HepG2 (cell line): Measurements from ENCODE around the gene IFIT5. TPM values are rescaled to one million over a fixed set of nuclear protein-coding genes. Genes with fewer than 3 reads are reported as not detected.
A peak's percentile ranks its signal among the peaks of the same experiment; 100 is the strongest.

Source experiments
- ARNTL ChIP-seq: sonication (generic); formaldehyde crosslinking; IDR thresholded peaks from 2 replicates; pipeline ENCODE4 v1.4.0; 2020; ENCODE audit warnings: mild to moderate bottlenecking, missing genetic modification reagents
- ATM ChIP-seq: fragments of 450-650 bp; IDR thresholded peaks from 2 replicates; pipeline ENCODE4 v1.7.1; 2017; ENCODE audit warnings: mild to moderate bottlenecking, borderline replicate concordance
- FLYWCH1 ChIP-seq: sonication (generic); formaldehyde crosslinking; IDR thresholded peaks from 2 replicates; pipeline ENCODE4 v1.8.1; 2023; ENCODE audit warnings: mild to moderate bottlenecking, missing genetic modification reagents
- FOXJ3 ChIP-seq: sonication (generic); formaldehyde crosslinking; IDR thresholded peaks from 2 replicates; pipeline ENCODE4 v1.4.0; 2020; ENCODE audit warnings: missing genetic modification reagents, mild to moderate bottlenecking, borderline replicate concordance
- REPIN1 ChIP-seq: sonication (generic); formaldehyde crosslinking; IDR thresholded peaks from 2 replicates; pipeline ENCODE4 v1.8.0; 2022; ENCODE audit warnings: missing genetic modification reagents, low read depth, mild to moderate bottlenecking, borderline replicate concordance
- RXRB ChIP-seq: IDR thresholded peaks from 2 replicates; pipeline ENCODE4 v1.6.1; 2016; ENCODE audit warnings: borderline replicate concordance, missing genetic modification reagents, missing compliant biosample characterization
- TBX2 ChIP-seq: sonication (generic); formaldehyde crosslinking; IDR thresholded peaks from 2 replicates; pipeline ENCODE4 v1.5.0; 2020; ENCODE audit warnings: missing genetic modification reagents, mild to moderate bottlenecking, borderline replicate concordance
- ZFP90 ChIP-seq: sonication (generic); formaldehyde crosslinking; IDR thresholded peaks from 2 replicates; pipeline ENCODE4 v1.8.0; 2022; ENCODE audit warnings: missing genetic modification reagents, mild to moderate bottlenecking, inconsistent platforms, borderline replicate concordance
- ZNF180 ChIP-seq: sonication (generic); formaldehyde crosslinking; IDR thresholded peaks from 2 replicates; pipeline ENCODE4 v1.4.0; 2020; ENCODE audit warnings: low read depth, missing genetic modification reagents, borderline replicate concordance
- ZNF615 ChIP-seq: sonication (generic); formaldehyde crosslinking; IDR thresholded peaks from 2 replicates; pipeline ENCODE4 v1.5.0; 2020; ENCODE audit warnings: mild to moderate bottlenecking, missing genetic modification reagents, borderline replicate concordance
- ZNF891 ChIP-seq: sonication (generic); formaldehyde crosslinking; IDR thresholded peaks from 2 replicates; pipeline ENCODE4 v1.5.0; 2020; ENCODE audit warnings: mild to moderate bottlenecking, missing genetic modification reagents
- polyA plus RNA-seq, 8 experiments: library from polyadenylated mRNA; depleted of rRNA in 3 of 8; stranded (reverse) in 7 of 8; unstranded in 1 of 8; fragments of >200 nt; fragmentation: Illumina TruSeq in 4 of 8; extraction: Trizol in 4 of 8; gene quantifications; 2 replicates each; pipeline versions ENCODE4 v1.2.1 to v1.2.3, GENCODE V29; 2011 to 2016; ENCODE audit warnings: low read depth in 4 of 8, missing spikeins in 1 of 8, mixed read lengths in 1 of 8; ENCODE audit not compliant: insufficient read depth in 1 of 8
- total RNA-seq, 5 experiments: library from RNA; depleted of rRNA; stranded (reverse); fragments of >200 nt; fragmentation: Illumina TruSeq; extraction: Trizol; gene quantifications; 2 replicates each; pipeline ENCODE4 v1.2.3, GENCODE V29; 2016; ENCODE audit warnings: low read depth in 1 of 5
- TF ChIP-seq, protein P1 (sequence below): sonication (generic); formaldehyde crosslinking; IDR thresholded peaks from 2 replicates; pipeline ENCODE4; 2020; ENCODE audit warnings: missing genetic modification reagents, mild to moderate bottlenecking, borderline replicate concordance
- TF ChIP-seq, protein P2 (sequence below): sonication (generic); formaldehyde crosslinking; IDR thresholded peaks from 2 replicates; pipeline ENCODE4 v1.8.0; 2022; ENCODE audit warnings: missing genetic modification reagents, low read depth, mild to moderate bottlenecking, borderline replicate concordance
- TF ChIP-seq, protein P3 (sequence below): sonication (generic); formaldehyde crosslinking; IDR thresholded peaks from 2 replicates; pipeline ENCODE4 v1.5.1; 2020; ENCODE audit warnings: missing genetic modification reagents, mild to moderate bottlenecking, borderline replicate concordance
- TF ChIP-seq, protein P4 (sequence below): sonication (generic); formaldehyde crosslinking; IDR thresholded peaks from 2 replicates; pipeline ENCODE4 v1.4.0; 2020; ENCODE audit warnings: mild to moderate bottlenecking, missing genetic modification reagents
- TF ChIP-seq, protein P5 (sequence below): sonication (generic); formaldehyde crosslinking; IDR thresholded peaks from 2 replicates; pipeline ENCODE4 v1.5.0; 2020; ENCODE audit warnings: missing genetic modification reagents
- TF ChIP-seq, protein P6 (sequence below): sonication (generic); formaldehyde crosslinking; IDR thresholded peaks from 2 replicates; pipeline ENCODE4 v1.4.0; 2020; ENCODE audit warnings: mild to moderate bottlenecking, low read depth, missing genetic modification reagents

Gene IFIT5
- total and polyA plus RNA-seq, 2 of the 13 experiments (the other 11 are each of a cell fraction or from before 2014, with no cell fraction given): 2.2 to 8.3 TPM

DNA sequence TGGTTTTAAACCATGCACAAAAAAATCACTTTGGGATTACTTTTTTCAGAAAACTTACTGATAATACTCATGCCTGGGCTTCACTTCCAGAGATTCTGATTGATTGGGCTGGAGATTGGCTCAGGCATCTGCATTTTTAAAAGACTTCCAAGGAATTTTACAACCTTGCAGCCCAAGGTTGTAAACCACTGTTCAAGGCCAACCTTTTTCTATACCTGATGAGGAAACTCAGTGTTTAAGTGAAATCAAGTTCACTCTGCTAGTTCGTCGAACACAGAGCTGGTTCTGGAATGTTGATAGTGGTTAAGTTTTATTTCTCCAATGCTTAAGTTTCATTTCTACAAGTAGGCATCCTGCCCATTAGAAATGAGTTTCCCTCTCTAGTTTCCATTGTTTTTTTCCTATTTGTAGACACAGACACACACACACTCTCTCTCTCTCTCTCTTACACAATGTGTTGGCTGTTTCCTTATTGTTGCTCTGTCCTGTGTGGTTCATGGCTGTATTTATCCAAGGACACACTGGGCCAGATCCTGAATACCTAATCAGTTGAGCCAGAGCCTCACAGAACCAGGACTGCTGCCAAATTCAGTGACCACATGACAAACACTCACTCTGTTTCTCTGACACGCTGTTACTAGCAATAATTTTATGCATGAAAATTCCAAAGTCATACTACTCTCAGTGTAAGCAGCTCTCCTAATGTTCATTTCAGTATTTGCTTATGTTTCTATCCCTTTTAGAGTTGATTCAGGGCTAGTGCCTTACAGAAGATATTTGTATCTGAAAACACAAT lies 40.3 kb upstream of the IFIT5 start (continued):
- TF ChIP-seq, protein P1, sequence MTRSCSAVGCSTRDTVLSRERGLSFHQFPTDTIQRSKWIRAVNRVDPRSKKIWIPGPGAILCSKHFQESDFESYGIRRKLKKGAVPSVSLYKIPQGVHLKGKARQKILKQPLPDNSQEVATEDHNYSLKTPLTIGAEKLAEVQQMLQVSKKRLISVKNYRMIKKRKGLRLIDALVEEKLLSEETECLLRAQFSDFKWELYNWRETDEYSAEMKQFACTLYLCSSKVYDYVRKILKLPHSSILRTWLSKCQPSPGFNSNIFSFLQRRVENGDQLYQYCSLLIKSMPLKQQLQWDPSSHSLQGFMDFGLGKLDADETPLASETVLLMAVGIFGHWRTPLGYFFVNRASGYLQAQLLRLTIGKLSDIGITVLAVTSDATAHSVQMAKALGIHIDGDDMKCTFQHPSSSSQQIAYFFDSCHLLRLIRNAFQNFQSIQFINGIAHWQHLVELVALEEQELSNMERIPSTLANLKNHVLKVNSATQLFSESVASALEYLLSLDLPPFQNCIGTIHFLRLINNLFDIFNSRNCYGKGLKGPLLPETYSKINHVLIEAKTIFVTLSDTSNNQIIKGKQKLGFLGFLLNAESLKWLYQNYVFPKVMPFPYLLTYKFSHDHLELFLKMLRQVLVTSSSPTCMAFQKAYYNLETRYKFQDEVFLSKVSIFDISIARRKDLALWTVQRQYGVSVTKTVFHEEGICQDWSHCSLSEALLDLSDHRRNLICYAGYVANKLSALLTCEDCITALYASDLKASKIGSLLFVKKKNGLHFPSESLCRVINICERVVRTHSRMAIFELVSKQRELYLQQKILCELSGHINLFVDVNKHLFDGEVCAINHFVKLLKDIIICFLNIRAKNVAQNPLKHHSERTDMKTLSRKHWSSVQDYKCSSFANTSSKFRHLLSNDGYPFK (CRISPR knock-in tag): no peak
- TF ChIP-seq FOXJ3 (CRISPR knock-in tag) (peak; percentile 90), FLYWCH1 (CRISPR knock-in tag) (no peak), REPIN1 (CRISPR knock-in tag) (0 out of 2 replicates have a peak, but pooled peaks have one; percentile 57), ZNF891 (CRISPR knock-in tag) (no peak), ARNTL (CRISPR knock-in tag) (no peak), ZFP90 (CRISPR knock-in tag) (no peak), ZNF180 (no peak), TBX2 (CRISPR knock-in tag) (no peak; the same call in 1 of the 2 replicates), RXRB (CRISPR knock-in tag) (peak; percentile 98), ATM (no peak), ZNF615 (no peak)
- TF ChIP-seq, protein P2, sequence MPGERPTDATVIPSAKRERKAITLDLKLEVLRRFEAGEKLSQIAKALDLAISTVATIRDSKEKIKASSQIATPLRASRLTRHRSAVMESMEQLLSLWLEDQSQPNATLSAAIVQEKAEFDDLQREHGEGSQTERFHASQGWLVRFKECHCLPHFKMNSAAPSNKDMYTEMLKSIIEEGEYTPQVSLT (CRISPR knock-in tag): no peak
- TF ChIP-seq, protein P3, sequence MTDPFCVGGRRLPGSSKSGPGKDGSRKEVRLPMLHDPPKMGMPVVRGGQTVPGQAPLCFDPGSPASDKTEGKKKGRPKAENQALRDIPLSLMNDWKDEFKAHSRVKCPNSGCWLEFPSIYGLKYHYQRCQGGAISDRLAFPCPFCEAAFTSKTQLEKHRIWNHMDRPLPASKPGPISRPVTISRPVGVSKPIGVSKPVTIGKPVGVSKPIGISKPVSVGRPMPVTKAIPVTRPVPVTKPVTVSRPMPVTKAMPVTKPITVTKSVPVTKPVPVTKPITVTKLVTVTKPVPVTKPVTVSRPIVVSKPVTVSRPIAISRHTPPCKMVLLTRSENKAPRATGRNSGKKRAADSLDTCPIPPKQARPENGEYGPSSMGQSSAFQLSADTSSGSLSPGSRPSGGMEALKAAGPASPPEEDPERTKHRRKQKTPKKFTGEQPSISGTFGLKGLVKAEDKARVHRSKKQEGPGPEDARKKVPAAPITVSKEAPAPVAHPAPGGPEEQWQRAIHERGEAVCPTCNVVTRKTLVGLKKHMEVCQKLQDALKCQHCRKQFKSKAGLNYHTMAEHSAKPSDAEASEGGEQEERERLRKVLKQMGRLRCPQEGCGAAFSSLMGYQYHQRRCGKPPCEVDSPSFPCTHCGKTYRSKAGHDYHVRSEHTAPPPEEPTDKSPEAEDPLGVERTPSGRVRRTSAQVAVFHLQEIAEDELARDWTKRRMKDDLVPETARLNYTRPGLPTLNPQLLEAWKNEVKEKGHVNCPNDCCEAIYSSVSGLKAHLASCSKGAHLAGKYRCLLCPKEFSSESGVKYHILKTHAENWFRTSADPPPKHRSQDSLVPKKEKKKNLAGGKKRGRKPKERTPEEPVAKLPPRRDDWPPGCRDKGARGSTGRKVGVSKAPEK (CRISPR knock-in tag): no peak
- TF ChIP-seq, protein P4, sequence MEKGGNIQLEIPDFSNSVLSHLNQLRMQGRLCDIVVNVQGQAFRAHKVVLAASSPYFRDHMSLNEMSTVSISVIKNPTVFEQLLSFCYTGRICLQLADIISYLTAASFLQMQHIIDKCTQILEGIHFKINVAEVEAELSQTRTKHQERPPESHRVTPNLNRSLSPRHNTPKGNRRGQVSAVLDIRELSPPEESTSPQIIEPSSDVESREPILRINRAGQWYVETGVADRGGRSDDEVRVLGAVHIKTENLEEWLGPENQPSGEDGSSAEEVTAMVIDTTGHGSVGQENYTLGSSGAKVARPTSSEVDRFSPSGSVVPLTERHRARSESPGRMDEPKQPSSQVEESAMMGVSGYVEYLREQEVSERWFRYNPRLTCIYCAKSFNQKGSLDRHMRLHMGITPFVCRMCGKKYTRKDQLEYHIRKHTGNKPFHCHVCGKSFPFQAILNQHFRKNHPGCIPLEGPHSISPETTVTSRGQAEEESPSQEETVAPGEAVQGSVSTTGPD (CRISPR knock-in tag): peak; percentile 97
- TF ChIP-seq, protein P5, sequence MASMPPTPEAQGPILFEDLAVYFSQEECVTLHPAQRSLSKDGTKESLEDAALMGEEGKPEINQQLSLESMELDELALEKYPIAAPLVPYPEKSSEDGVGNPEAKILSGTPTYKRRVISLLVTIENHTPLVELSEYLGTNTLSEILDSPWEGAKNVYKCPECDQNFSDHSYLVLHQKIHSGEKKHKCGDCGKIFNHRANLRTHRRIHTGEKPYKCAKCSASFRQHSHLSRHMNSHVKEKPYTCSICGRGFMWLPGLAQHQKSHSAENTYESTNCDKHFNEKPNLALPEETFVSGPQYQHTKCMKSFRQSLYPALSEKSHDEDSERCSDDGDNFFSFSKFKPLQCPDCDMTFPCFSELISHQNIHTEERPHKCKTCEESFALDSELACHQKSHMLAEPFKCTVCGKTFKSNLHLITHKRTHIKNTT (CRISPR knock-in tag): no peak
- TF ChIP-seq, protein P6, sequence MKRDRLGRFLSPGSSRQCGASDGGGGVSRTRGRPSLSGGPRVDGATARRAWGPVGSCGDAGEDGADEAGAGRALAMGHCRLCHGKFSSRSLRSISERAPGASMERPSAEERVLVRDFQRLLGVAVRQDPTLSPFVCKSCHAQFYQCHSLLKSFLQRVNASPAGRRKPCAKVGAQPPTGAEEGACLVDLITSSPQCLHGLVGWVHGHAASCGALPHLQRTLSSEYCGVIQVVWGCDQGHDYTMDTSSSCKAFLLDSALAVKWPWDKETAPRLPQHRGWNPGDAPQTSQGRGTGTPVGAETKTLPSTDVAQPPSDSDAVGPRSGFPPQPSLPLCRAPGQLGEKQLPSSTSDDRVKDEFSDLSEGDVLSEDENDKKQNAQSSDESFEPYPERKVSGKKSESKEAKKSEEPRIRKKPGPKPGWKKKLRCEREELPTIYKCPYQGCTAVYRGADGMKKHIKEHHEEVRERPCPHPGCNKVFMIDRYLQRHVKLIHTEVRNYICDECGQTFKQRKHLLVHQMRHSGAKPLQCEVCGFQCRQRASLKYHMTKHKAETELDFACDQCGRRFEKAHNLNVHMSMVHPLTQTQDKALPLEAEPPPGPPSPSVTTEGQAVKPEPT: no peak
